CD4-positive, alpha-beta T cell treated with Interleukin-6 at 100 ng/mL for 8 hours (primary cell): ENCODE data around the gene SNX19.
"Not testable (repeated sequence)": the region's sequence is repeated elsewhere in the genome, so short reads cannot be mapped to it uniquely, and the experiment has no call there.

ENCODE experiments used
- DNase-seq: peaks from one replicate; pipeline ENCODE4 v3.0.0-alpha.2; 2020; ENCODE audit warnings: mixed read lengths, low spot score

Gene SNX19, protein sequence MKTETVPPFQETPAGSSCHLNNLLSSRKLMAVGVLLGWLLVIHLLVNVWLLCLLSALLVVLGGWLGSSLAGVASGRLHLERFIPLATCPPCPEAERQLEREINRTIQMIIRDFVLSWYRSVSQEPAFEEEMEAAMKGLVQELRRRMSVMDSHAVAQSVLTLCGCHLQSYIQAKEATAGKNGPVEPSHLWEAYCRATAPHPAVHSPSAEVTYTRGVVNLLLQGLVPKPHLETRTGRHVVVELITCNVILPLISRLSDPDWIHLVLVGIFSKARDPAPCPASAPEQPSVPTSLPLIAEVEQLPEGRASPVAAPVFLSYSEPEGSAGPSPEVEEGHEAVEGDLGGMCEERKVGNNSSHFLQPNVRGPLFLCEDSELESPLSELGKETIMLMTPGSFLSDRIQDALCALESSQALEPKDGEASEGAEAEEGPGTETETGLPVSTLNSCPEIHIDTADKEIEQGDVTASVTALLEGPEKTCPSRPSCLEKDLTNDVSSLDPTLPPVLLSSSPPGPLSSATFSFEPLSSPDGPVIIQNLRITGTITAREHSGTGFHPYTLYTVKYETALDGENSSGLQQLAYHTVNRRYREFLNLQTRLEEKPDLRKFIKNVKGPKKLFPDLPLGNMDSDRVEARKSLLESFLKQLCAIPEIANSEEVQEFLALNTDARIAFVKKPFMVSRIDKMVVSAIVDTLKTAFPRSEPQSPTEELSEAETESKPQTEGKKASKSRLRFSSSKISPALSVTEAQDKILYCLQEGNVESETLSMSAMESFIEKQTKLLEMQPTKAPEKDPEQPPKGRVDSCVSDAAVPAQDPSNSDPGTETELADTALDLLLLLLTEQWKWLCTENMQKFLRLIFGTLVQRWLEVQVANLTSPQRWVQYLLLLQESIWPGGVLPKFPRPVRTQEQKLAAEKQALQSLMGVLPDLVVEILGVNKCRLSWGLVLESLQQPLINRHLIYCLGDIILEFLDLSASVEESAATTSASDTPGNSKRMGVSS

GRCh38 chr11:130916238-130916855 lies at the start of gene SNX19:
Gene SNX19, minus strand, starts transcription at chr11:130916479. Its CDS starts 540 bp downstream, at chr11:130915939.
- peak; percentile 88 for DNase-seq

- no peak for DNase-seq
Measured at GRCh38 chr11:130964058-130964792, 47.9 kb upstream of the SNX19 start.

GRCh38 chr11:130947889-130948288 lies 31.6 kb upstream of the SNX19 start:
- DNase-seq = no peak

DNA sequence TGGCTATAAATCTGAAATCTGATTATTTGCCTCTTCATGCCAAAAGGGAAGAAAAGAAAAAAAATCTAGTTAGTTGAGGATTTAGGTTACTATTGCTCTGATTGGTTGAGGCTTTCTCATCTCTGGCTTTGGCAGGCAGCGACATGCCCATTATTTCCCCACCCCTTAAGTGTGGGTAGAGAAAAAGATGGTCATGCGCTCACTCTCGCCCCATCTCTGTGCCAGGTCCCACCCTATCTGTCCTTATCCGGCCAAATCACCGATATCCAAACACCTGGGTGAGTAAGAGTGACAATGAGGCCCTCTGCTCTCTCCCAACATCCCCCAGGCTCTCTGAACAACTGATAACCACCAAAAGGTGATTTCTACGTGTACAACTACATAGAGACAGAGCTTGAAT lies 31.2 kb upstream of the SNX19 start:
- no peak for DNase-seq

- no peak for DNase-seq
Measured at GRCh38 chr11:130947058-130947457, 30.8 kb upstream of the SNX19 start.

- no peak for DNase-seq
Measured at GRCh38 chr11:130945896-130946295, 29.6 kb upstream of the SNX19 start.

DNA sequence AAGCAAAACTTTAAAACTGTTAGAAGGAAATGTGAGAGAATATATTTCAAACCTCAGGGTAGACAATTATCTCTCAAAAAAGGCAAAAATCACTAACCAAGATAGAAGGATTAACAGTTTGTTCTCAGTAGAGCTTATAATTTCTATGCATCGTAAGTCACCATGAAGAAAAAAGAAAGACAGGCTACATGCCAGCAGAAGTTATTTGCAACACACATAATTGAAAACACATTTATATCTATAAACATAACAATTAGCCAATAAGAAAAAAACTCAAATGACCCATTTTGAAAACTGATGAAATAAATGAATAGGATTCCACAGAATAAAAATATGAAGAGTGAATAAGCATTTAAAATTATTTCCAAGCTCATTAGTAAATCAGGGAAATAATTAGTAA lies 24.4 kb upstream of the SNX19 start:
- DNase-seq = no peak

DNA sequence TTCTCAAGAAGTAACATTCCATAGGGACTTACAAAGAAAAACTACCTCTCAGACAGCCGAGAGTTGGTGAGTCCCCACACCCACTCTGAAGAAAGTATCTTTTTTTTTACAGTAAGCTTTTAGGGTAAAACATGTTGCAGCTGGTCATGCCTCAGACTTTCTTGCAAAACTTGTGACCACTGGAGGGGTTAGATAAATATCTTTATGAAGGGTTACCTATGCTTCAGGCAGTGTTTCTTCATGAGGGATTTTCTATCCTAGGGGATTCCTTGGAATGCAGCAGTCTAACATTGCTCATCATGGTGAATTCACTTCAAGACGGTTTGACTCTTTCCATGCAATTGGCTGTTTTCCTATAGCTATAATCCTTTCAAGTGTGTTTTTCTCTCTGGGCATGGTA lies 20.8 kb upstream of the SNX19 start:
- DNase-seq = no peak

GRCh38 chr11:130932086-130932712 lies 15.9 kb upstream of the SNX19 start:
- DNase-seq = no peak

DNA sequence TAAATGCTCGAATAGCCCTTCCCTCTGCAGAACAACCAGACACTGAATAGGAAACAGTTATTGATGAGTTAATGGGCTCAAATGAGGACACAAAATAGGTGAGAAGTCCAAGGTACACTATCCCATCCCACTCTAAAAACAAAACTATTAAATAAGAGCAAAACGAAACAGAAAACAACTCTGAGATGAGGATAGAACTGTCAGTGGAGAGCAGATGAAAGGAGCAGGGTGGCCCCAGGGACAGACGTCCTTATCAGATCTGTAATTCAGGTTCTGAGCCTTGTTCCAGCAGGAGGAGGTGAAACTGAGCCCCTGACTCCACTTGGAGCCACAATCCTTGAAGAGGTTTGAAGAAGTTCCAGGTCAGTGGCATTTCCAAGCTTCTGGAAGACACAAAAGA lies 8.5 kb upstream of the SNX19 start:
- no peak for DNase-seq

GRCh38 chr11:130920612-130921011 lies 4.3 kb upstream of the SNX19 start:
- DNase-seq = not testable (repeated sequence)

- DNase-seq = no peak
Measured at GRCh38 chr11:130918081-130918480, 1.8 kb upstream of the SNX19 start.

GRCh38 chr11:130916910-130917309 lies 631 bp upstream of the SNX19 start:
- DNase-seq = no peak

DNA sequence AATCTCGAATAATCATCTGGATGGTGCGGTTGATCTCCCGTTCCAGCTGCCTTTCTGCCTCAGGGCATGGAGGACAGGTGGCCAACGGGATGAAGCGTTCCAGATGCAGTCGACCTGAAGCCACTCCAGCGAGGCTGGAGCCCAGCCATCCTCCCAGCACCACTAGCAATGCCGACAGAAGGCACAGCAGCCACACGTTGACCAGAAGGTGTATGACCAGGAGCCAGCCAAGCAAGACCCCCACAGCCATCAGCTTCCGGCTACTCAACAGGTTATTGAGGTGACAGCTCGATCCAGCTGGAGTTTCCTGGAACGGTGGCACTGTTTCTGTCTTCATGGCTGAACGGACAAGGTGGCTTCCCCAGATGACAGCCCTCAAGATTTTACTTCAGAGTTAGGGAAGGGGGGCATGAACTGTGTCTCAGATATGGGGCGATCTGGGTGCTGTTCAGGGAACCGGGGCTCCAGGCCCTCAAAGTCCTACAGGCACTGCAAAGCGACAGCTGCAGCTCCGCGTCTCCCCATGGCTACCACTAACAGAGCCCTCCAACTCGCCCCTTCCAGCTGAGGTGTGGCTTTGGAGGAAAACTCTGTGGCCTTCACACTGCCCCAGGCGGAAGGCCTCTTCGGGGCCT lies 559 bp downstream of the SNX19 start:
- peak; percentile 3 for DNase-seq

DNA sequence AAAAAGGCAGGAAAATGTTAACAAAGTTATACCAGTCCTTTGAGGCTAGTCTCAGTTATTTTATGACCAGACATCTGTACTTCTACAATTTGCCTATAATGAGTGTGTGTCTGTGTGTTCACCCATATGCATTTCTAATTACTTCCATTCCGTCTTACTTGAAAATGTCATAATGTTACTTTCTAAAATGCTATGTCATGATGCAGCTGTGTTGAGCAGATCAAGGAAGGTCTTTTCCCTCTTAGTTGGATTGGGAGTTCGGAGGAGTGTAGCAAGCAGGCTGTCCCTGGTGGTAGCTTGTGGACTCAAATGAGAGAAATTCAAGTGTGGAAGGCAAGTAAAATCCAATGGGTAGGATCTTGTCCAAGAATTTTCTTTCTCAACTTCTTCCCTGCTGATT lies 3.0 kb downstream of the SNX19 start:
- no peak for DNase-seq

DNA sequence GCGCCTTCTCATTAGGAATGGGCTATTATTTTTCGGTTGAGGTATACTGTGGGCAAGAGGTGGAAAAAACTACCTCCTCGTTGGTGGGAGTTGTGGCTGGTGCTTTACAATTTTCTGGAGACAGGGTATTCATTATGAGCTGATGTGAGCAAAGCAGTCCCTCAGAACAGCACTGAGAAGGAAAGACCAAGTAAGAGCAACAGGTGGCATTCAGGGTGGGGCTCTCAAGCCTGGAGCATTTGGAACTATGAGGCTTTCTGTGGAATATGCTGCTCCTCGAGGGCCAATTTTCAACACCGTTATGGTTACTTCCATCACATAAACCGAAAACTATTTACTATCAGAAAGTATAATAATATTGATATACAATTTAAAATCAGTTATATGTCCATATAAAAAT lies 3.7 kb downstream of the SNX19 start:
- DNase-seq = no peak

GRCh38 chr11:130911306-130911705 lies 5.0 kb downstream of the SNX19 start:
- DNase-seq = no peak

DNA sequence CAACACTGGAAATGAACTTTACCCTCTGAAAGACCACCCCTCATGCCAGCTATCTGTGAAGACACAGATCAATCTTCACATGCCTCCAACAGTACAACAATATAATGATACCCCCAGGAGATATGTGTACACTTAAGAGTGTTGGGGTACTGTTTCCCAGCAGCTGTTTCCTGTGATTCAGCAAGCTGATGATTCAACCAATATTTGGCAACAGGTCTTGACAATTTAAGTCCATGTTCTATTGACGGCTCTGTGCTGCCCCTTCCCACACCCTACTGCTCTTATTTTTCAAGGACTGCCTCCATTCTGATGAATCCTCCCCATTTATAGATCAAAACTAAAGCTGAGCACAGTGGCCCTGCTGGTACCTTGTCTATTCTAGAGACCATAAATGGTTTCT lies 6.6 kb downstream of the SNX19 start:
- no peak for DNase-seq

GRCh38 chr11:130908770-130909625 lies 7.3 kb downstream of the SNX19 start:
- DNase-seq = no peak

DNA sequence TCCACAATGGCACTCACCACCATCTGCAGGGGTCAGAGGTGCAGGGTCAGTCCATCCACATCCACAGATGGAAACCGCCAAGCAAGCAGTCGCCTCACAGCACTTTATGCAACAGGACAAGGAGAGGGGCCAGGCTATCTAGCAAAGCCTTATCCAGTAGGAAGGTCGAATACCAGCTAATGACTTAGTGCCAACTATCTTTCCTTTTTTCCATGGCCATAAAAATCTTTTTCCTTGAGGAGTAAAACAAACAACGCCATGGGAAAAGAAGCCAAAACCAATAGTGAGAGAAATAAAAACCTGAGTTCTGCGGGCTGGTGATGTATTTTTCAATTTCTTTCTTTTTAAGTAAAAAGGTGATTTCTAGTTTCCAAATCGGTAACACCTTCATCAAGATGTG lies 8.2 kb downstream of the SNX19 start:
- no peak for DNase-seq
